HG03442 (cell line): Measurements from ENCODE around the gene LRMDA.

Experiments used
- ATAC-seq: cut with Tn5 transposase; IDR thresholded peaks from one replicate; pipeline ENCODE4 v1.9.1; 2021; ENCODE audit warnings: mild to moderate bottlenecking, moderate library complexity; ENCODE audit not compliant: unreplicated experiment

Gene LRMDA

DNA sequence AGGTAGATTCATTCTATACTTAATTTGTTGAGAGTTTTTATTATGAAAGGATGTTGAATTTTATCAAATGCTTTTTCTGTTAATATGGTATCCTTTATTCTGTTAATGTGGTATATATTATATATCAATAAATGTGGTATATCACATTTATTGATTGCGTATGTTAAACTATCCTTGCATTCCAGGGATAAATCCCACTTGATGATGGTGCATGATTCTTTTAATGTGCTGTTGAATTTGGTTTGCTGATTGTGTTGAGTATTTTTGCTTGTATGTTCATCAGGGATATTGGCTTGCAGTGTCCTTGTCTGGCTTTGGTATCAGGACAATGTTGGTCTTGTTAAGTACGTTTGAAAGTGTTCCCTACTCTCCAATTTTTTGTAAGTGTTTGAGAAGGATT lies 11.9 kb downstream of the LRMDA start:
- no peak for ATAC-seq

DNA sequence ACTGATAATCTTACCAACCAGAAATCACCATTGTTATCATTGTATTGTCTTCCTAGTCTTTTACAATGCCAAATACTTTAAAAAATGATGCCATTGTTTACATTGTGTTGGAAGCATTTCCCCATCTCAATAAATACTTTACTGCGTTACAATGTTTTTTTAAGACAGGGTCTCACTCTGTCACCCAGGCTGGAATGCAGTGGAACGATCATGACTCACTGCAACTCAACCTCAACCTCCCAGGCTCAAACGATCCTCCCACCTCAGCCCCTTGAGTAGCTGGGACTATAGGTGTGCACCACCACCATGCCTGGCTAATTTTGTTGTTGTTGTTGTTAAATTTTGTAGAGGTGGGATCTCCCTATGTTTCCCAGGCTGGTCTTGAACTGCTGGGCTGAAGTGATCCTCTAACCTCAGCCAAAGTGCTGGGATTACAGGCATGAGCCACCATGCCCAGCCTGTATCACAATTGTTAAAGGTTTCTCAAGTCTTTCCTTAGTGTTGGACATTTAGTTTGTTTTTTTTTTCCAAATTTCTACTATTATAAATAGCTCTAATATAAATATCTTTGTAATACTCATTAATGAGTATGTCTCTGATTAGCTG lies 13.5 kb downstream of the LRMDA start:
- ATAC-seq: no peak

DNA sequence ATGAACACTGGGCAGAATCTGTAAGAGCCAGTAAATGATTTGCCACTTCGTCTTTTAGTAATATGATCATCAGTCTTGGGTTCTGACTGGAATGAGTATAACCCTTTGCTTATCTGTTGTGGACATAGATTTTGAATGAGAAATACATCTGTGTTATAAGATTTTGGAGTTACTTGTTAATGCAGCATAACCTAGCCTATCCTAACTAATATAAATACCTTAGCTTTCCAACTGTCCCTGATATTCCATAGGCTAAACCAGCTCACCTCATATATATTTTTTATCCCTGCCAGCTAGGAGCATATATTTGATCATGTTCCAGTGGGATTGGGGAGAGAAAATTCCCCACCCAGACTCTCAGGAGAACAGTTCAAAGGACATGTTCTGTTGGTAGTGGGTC lies 15.1 kb downstream of the LRMDA start:
- ATAC-seq: no peak

DNA sequence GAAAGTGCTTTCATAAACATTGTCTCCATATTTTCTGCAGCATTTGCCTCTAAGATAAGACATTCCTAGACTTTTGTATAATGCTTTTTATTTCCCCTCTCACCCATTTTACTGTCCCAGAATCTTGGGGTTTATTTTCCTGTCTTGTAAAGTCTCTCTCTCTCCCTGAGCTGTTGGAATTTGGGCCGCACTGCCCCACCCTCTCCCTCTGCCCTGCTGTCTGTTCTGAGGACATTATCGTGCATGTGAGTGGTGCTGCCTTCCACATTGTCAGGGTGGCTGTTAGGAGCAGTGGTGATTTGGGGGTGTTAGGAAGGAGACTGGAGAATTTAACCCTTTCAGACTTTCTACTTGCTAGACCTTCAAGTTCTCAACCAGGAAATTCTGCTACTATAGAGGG lies 16.7 kb downstream of the LRMDA start:
- ATAC-seq: no peak

DNA sequence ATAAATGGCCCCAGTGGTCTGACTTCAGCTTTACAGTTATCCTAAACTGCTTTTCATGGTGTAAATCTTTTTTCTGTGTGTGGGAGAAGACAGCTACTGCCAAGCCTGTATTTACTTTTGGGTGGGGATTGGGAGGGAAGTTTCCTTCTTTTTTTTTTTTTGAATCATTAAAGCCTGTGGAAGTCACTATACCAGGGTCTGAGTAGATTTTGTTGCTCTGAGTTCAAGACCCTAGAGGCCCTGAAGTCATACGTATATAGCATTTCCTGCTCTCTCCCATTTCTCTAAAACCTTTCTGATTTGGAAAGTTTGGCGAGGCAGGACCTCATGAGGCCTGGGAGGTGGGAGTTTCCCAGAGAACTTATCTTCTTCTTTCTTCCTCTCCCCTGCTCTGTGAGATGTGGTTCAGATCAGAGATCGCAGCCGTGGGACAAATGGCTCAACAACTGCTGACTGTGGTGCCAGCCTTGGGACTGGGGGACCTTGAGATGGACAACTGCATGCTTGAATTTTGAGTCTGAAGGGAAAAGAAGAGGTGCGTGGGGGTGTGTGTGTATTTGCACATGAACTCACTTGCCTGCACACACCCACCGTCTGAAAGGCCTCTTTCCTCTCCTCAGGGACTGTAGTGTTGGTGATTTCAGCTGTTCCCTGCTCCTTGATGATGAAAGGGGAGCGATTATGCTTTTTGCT lies 18.1 kb downstream of the LRMDA start:
- ATAC-seq: no peak

DNA sequence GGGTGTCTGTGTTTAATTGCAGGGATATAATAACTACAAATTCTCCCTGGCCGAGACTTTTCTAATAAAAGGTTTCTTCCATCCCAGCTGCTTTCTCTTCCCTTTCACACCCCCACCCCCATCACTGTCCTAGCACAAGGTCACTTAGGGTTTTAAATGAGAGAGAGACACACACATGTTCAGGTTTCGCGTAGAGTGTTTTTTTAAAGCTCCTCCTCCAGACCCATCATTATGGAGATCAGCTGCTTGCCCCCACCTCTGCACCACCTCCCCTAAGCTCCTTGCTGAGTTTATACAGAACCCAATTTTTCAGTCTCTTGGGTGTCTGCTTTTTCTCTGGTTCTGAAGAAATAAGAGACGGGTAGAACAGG lies 18.6 kb downstream of the LRMDA start:
- ATAC-seq: no peak

DNA sequence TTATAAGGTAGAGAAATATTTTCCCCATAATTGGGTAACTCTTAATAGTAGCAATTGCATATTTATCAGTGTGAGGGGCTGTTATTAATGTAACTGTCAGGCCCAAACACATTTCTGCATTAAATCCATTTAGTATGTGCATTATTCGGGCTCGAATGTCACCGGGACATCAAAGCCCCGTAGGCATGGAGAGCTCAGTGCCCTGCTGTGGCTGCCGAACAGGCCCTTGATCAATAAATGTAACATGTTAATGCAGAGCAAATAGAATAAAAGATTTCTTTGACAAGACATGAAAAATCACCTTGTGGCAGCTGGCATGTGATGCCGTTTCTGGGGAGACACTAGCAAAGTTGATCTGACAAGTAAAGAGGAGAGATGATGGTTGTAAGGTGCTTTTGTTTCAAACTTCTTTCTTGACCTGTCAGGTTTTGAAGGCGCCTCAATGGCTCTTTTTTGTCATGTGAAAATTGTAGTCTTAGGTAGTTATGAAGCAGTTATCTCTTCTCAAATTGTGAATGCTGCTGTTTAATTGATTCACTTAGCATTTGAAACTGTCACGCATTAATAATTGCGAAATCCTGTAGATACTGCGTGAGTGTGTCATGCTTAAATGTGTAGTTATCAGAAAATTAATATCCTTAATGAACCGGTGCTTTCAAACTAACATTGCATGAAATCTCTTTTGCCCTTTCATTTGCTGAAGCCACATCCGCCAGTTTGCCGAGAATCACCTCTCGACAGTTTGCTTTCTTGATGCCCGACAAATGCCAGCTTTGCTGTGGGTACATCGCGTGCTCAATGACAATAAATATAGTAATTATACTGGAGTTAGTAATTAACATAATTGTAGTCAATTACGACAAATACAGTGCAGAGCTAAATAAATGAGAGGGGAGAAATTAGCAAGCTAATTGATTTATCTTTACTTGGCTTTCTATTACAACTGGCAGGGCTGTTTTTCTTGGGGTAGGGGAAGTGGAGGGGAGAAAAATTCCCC lies 19.5 kb downstream of the LRMDA start:
- no peak for ATAC-seq

DNA sequence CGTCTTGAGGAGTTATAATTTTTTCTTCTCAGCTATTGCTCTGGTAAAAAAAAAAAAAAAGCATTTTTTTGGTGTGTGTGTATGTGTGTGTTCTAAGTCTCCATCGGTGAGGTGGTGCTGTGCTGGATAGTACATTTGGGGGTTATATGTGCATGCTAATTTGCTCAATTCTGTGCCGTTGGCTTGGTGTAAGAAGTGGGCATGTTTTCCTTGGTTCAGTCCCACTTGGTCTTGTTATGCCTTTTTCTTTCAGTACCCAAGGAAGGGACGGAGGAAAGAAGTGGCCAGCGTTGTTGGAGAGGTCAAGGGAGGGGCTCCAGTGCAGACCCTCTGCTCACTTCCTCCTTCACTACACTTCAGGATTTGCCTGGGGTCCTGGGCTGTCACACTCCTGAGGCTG lies 20.4 kb downstream of the LRMDA start:
- no peak for ATAC-seq

DNA sequence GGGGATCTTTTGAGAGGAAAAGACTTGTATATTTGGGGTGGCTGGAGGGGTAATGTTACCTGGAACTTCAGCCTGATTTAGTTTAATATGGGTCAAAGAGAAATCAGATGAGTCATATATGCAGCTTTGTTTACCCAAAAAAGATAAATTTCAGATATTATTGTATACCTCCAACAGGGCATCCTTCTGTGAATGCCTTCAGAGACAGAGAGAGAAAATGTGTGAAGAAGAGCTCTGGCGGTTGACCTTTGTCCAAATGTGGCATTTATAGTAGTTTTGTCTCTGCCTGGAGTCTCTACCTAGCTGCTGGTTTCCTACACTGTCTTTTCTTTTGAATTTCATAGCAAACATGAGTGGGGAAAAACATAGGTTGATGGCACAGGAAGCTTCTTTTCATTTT lies 21.6 kb downstream of the LRMDA start:
- ATAC-seq: no peak

DNA sequence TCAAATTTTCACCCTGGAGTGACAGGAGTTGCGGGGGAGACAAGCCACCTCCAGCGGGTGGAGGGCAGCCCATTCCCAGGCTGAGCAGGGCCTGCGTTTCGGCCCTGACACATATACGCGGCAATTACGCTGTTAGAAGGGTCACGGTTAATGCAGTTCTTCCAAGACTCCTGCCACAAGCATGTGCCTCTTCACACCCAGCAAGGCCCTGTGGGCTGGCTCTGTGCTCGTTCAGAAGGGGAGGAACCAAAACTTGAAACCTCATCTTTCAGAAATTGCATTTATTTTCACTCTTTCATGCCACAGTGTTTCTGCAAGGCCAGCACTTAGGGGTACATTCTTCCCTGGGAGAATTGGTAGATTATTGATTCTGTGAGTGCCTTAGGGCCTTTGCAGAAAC lies 24.7 kb downstream of the LRMDA start:
- no peak for ATAC-seq

DNA sequence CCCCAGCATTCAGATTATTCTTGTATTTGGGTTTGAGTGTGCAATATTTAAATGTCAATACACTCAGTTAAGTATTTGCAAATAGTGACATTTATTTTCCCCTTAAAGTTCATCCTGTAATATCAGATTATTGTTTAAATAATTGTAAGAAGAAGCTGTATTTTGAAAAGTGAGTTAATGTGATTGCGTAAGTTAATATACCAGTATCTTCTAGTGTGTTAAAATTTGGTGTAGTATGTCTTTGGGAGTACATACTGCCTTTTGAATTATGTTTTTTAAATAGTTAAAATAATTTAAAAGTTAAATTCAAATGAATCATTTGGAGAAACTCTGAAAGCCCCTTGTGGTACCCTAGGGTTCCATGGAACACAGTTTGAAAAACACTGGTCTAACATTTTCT lies 28.6 kb downstream of the LRMDA start:
- ATAC-seq: no peak

DNA sequence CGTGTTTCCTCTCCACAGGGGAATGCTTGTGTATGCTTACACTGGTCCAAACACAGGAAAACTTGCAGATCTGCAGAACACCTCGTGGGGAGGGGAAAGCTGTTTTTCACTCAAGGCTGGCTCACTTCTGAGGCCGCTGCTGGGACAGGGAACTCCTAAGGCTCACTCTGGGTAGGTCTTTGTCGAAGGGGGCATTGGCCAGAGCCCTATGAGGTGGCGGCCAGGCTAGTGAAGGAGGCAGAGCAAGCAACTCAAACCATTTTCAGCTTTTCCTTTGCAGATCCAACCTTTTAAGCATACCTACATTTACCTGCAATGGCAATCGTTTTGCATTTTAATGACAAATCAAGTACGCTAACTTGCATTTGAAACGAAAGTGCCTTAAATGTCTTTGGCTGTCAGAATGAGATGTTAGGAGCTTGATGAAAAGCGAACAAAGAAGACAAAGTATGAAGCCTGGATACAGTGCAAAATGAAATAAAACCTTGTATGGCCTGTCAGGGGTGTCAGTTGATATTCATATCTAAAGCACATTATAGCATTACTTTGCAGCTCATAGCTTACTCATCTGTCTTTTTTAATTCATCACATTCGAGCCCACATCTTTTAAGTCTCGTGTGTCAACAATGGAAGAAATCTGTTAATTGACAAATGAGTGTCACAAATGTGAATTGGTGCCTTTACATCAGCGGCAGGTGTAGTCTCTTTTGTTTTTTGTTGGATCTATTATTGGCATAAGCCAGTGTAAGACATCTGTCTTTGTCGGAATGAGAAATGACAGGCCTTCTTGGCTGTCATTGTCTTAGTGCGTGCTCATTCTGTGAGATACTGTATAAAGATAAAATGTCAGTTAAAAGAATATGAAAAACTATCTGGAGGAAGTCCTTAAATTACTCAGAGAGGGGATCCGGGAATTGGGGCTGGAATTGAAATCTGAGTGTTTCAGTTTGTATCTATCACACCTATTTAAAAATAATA lies 30.5 kb downstream of the LRMDA start:
- ATAC-seq: no peak

DNA sequence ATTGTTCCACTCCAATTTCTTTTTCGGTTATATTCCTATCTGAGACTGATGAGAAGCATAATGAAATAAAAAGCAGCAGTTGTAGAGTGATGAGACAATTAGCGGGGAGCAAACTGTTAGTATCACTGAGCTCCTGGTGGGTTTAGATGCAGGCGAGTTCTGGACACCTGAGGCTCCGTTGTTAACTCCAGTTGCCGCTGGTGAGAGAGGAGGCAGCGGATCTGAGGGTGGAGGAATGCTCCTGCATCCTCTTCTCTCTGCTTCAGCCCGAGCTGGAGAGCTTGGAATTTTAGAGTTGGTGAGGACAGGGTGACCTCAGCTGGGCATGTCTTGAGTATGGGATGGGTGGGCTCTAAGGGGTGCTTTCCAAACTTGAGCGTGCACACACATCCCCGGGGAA lies 31.4 kb downstream of the LRMDA start:
- ATAC-seq: no peak

DNA sequence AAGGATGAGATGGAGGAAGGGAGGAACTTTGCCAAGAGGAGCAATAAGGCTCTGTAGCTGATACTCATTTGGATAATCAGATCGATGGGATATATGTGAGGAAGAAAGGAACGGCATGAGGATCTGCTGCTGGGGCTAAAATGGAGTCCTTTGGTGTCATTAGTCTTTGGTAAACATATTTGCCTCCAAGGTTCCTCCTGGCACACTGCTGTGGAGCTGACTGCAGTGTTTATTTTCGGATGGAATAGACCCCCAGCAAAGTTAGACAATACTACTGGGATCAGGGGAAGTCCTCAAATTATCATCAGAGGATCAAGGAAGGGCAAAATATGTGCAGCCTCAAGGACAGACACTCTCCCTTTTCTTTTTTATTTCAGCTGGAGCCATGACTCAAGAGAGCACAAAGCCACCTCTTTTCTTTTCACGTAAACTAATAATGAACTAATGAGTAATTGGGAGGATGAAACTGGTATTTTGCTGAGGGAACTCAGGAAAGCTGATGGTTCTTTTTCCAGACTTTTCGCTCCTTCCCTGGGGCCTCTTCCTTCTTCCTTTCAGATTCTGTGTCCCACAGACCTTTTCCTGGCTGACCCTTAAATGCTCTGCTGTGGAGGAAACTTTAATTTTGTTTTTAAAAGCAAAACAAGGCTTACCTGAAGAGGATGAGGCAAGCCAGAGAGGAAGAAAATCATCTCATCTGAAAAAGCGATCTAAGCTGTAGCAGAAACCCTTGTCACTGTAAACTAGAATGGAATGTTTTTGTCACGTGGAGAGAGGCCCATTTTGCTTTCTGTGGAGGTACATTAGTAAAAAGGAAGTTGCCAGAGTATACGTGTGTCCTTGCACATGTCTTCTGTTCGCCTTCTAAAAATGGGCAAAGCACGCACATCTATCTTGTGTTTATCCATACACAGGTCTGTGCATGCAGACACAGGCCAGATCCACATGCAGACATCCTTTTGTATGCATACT lies 33.3 kb downstream of the LRMDA start:
- ATAC-seq: no peak

DNA sequence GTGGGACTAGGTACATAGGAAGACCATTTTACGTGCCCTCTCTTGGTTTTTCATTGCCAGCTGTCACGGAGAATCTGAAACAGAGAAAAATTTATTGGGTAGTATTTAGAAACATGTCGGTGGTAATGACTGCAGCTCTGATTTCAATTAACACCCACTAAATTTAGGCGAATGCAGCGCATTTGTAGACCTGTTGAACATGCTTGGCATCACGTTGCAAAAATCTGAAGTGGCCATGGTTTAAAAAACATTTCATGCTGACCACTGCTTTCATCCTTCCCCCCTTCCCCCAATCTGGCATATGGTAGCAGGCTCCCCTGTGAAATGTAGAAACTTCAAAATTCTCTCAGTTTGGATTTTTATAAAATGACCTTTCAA lies 34.0 kb downstream of the LRMDA start:
- no peak for ATAC-seq

DNA sequence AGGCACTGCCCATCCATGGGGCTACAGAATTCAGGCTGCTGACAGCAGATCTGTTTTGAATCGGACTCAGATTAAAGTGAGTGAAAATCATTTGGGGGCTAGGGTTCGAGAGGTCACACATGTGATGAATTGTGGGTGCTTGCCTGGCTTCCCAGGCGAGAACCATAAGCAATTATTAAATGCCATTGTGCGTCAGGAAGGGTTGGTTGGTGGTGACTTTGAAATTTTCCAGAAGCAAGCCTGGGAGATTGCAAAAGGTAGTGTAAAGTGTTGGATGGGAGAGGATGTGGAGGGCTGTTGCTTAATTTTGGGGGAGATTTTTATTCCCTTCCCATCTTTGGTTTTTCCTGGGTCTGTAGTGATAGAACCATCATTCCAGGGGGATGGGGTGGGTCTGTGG lies 34.6 kb downstream of the LRMDA start:
- no peak for ATAC-seq

DNA sequence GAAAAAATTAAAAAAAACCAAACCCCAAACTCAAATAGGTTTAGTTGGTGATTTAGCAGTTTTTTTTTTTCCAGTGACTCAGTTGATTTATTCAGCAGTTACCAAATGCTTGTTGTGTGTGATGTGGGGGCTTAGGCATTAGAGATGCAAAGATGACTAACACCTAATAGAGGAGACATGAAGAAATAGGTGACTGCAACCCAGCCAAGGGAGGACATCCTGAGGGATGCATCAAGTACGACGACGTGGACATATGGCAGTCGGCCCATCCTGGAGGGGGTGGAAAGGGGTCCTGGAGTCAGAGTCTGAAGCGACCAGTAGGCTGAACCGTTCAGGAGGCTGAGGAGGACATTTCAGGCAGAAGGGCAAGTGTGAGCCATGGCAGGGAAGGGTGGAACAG lies 35.5 kb downstream of the LRMDA start:
- ATAC-seq: no peak

DNA sequence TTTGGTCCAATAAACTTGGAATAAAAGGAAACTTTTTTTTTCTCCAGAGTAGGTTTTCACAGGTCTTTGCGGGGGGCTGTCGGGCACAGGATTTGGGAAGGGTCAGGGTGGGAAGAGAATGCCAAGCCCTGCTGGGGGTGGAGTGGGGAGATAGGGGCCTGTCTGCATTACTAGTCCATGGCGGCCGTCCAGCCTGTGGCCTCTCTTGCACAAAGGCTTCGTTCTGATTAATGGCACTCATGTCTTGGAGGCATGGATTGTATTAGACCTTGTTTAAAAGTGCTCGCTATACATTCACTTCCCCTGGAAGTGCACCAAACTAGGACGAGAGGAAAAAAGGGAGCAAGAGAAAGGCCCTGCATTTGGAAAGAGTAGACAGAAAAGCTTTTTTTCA lies 37.2 kb downstream of the LRMDA start:
- no peak for ATAC-seq

DNA sequence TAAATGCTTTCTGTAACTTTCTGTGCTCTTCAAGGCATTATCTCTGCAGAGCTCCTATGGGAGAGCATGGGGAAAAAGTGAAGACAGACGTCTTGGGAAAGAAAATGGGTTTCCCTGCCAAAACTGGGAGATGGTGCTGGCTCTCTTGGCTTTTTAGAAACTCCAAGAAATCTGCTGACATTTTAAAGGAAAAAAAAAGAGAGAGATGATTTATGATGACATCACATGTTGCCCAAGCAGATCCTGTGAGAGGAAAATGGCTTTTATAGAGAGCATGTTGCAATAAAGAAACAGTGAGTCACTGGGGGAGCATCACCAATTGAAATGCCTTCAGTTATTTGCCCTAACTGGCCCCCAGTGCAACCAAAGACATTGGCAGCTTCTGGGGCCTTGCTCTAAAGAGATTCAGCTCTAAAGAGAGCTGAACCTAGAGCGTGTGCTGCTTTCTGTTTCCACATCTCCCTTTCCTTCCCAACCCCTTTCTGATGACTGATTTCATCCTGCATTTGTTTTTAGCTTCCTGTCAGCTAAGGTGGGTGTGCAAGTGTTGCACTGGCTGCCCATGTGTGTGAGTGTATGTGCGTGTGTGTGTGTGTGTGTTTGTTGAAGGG lies 37.7 kb downstream of the LRMDA start:
- ATAC-seq: no peak
